HG02759 (cell line): ENCODE data around the gene ETV4.
A peak's percentile ranks its signal among the peaks of the same experiment; 100 is the strongest.

Experiments used
- ATAC-seq: cut with Tn5 transposase; IDR thresholded peaks from one replicate; pipeline ENCODE4 v1.9.1; 2021; ENCODE audit warnings: mild to moderate bottlenecking, moderate library complexity; ENCODE audit not compliant: unreplicated experiment

The ETV4 gene

DNA sequence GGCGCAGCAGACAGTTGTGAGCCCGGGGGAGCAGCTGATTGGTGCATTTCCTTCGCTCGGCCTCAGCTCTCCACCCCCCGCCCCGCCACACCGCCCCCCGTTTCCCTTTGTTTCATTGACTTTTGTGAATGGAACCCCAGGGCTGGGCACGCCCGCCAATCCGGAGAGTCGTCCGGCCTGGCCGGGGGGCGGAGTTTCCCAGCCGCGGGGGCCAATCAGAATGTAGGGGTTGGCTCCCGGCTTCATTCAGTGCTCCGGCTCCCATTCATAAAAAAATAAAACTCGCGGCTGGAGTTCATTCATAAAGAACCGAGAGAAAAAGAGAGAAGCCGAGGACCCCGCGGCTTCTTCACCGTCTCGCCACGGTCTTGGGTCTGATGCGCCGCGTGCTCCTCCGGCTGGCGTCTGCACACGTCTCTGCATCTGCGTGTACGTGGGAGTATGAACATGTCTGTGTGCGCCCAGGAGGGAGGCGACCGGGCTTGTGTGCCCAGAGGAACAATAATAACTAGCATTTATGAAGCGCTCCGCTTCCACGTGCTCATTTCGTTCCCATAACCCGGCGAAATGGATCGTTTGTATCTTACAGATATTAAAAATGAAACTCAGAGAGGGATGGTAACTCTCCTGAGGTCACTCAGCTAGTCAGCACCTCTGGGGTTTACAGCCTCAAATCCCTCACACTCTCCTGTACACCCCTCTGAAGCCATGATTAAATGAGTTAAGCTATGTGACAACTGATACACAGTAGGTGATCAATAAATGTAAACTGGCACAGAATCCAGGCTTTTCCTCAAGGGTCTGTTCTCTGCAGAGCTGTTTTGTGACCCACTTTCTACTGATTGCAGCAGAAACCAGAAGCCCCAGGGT, at the start of gene ETV4:
Gene ETV4, minus strand, starts transcription at position 22 of the 870 bp plus-strand sequence. CDS start 723 bp downstream, outside the sequence.
- ATAC-seq = peak; percentile 83

DNA sequence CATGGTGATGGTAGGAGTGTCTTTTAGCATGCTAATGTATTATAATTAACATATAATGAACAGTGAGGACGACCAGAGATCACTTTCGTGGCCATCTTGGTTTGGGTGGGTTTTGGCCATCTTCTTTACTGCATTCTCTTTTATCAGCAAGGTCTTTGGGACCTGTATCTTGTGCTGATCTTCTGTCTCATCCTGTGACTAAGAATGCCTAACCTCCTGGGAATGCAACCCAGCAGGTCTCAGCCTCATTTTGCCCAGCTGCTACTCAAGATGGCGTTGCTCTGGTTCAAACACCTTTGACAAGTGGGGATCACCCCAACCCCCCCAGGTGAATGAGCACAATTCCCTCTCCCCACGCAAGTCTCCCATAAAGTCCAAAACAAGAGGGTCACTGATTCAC, 49.3 kb upstream of the ETV4 start:
- no peak for ATAC-seq

DNA sequence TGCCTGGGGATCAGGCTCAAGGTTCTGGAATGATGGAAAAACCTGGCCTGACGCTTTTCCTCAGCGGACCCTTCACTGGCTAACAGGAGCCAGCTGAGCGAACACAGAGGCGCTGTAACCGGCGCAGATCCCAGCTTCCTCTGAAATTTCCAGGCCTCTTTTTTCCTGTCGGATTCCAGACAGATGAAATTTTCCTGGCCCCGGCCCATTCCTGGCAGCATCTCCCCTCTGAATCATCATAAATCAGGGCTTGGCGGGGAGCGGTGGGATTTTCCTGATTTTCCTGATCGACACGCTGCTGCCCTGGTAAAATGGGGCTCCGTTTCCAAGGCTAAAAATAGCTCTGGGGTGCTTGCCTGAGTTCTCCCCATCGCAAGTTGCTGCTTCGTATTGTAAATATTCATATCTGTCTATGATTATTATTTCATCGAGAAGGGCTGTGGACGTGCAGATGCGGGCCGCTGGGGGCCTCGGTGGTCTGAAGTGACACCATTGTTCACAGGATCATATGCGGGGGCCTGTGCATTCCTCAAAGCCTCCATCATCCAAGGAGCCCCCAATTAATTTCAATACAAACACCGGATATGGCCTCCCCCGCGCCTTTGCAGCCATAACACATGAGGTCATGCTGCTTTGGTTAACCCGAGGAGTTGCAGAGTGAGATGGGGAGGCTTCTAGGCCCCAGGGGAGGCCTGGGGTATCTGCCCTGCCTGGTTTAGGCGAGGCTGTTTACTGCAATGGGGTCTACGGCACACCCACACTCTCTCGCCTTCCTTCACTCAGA, 45.8 kb upstream of the ETV4 start:
- no peak for ATAC-seq

DNA sequence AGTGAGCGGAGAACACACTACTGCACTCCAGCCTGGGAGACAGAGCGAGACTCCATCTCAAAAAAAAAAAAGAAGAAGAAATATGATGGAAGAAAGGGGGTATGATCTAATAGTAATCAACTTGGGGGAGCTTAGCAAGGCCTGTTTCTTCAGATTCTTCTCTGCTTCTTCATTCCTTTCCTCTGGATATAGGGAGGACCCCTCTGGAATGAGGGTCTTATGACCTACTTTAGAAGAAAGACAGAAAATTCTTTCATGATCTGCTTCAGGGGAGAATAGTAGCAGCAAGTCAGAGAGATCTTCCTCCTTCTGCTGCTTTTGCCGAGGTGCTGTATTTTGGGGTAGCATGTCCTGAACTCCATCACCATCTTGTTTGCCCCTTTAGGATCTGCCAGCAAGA, 44.9 kb upstream of the ETV4 start:
- ATAC-seq = no peak

DNA sequence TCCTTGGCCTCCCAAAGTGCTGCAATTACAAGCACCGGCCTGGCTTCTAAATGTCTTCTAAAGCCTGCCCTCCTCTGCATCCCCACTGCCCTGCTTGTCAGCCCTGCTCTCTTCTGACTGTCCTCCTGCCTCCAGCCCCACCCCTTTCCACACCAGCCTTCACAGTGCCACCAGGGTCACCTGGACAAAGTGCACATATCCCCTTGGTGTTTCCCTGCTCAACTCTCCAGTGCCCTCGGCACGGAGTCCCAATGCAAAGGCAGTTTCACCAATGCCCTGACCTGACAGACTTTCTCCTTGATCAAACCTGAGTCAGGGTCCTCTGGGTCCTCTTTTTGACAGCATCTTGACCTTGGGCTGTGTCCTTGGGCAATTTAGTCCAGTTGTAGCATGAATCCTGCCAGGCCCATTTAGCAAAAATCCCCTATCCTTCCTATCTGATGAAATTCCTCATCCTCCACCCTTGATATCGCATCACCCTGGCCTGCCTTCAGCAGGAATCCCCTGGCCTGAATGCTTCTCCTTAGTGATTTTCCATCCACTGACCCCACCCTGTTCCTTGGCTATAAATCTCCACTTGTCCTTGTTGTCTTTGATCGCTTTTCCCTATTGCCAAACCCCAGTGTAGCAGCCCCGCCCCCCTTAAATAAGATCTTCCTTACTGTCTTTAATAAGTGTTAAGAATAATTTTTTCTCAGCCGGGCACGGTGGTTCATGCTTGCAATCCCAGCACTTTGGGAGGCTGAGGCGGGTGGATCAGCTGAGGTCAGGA, 42.7 kb upstream of the ETV4 start:
- no peak for ATAC-seq

DNA sequence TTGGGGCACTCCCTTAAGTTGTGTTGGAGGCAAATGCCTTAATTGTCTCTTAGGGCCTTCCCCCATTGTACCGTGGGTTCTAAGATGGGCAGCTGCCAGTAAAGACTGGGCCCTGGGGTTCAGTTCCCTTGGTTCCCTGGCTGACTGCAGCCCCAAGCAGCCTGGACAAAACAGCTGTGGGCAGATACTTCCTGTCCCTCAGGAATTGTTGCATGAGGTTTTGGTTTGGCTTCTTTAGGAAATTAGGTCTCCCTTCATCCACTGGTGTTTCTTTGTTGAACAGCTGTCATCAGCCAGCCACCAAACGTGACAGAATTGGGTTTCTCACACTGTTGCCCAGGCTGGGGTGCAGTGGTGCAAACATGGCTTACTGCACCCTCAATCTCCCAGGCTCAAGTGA, 42.0 kb upstream of the ETV4 start:
- ATAC-seq = no peak

DNA sequence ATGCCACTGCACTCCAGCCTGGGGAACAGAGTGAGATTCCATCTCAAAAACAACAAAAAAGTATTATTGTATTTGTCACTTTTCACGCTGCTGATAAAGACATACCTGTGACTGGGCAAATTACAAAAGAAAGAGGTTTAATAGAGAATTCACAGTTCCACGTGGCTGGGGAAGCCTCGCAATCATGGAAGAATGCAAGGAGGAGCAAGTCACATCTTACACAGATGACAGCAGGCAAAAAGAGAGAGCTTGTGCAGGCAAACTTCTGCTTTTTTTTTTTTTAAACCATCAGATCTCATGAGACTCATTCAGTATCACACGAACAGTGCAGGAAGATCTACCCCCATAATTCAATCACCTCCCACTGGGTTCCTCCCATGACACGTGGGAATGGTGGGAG, 41.5 kb upstream of the ETV4 start:
- no peak for ATAC-seq

DNA sequence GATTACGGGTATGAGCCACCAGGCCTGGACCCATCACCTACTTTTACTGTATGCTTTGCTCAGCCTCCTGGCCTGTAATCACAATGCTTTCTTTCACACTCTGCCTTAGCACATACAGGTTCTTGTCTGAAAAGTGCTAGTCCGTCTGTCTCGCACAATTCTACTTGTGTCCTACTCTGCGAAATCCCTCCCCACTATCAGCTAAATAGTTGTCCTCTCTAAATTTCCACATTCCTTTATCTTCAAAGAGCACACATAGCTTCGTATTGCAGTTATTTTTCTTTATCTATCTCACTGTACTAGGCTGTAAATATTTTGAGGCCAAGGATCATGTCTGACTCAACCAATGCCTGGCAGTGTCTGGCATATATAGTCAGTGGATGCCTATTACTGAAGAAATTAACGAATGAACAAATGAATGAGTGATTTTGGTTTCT, 38.5 kb upstream of the ETV4 start:
- ATAC-seq = no peak

DNA sequence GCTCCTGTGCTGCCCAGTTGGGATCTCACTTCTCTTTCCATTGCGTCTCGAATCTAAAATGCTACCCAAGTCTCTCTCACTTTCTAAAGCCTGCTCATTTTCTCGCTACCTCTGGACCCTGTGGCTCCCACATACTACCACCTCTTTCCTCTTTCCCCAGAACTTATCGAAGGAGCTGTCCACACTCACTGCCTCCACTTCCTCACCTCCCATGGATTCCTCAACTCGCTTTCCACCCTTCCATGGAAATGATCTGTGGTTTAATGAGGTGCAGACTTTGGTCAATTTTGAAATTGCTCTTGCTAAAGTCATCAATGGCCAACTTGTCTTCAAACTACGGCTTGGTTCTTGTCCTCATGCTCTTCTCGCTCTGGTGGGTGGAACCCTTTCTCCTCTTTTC, 37.2 kb upstream of the ETV4 start:
- ATAC-seq = no peak

DNA sequence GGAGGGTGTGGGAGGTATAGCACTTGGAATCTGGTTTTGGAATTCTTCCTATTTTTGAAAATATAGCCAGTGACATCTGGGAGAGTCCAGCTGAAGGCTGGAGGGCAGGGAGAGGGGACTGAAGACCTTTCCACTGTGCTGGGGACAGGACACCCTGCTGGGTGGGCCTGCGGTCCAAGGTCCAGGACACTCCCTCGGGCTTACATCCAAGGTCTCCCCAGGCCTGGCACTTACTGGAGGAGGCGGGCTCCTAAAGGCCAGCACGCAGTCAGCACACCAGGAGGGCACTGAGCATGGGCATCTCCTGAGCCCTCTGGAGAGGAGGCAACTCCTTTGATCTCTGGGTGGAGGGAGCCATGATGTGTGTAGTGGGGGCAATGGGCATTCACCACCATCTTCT, 35.5 kb upstream of the ETV4 start:
- ATAC-seq = no peak

DNA sequence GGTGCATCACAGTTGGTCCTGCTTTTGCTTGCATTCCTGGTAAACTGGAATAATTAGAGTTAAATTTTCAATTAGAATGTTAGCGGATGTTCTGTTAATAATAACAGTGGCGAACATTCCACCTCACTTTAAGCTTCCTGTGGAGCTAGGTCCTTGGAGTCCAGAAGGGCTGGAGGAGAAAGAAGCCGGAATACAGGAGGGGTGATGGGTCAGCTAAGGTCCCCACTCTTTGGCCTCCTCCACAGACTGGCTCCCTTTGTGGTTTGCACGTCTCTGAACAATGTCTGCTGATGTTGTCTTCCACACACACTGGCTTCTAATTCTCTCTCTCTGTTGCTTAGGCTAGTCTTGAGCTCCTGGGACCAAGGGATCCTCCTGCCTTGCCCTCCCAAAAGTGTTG, 35.0 kb upstream of the ETV4 start:
- ATAC-seq = no peak

DNA sequence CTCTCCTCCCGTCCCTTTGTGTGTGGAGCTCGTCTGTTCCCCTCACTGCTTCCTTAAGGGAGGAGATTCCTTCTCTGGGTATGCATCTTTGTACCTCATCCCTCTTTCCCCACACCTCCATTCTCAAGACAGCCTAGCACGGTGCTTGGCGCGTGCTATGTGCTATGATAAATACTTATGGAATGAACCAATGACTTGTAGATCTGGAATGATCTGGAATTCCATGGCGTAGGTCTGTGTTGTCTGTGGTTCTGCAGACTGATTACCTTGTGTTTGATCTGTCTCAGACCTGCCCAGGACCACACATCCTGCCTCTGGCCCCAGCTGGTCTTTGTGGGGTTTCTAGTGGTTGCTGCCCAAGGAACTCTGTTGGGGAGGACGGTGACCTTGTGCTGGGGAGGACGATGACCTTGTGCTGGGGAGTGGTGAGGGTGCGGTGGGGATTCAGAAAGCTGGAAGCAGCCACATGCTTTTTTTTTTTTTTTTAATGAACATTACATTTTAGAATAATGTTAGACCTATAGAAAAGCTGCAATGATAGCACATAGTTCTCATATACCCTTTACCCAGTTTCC, 33.5 kb upstream of the ETV4 start:
- no peak for ATAC-seq

DNA sequence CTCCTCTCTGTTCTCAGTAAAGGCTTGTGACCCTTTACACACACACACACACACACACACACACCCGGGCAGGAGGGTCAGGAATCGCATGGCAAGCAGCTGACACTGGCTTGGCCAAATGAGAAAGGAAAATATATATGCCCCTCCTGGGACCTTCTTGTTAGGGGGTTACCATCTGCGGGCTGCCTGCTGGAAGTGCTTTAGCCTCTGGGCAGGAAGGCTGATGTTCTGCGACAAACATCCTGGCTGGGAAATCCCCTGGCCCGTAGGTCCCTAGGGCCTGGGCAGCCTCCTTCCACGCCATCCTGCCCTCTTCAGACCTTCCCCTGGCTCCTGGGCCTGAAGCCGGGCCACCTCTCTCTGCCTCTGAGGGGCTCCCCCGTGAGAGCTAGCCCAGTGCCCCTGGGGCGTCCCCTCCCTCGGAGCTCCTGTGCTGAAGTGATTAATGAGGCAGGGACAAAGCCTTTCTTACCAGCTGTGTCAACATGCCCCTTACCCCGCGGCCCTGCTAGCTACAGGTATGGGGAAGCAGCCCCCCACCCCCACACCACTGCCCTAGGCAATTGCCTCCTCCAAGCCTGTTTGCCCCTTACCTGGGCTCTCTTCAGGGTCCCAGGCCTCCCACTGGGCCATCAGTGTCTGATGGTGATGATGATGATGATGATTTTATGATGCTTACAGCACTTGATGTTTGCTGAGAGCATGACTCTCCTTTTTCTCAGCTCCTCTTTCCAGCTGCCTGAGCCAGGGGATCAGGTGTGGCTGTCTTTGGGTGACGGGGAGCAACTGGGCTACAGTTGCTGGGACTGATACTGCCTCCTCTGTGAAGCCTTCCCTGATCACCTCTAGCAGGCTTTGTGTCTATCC, 32.8 kb upstream of the ETV4 start:
- peak; percentile 73 for ATAC-seq

DNA sequence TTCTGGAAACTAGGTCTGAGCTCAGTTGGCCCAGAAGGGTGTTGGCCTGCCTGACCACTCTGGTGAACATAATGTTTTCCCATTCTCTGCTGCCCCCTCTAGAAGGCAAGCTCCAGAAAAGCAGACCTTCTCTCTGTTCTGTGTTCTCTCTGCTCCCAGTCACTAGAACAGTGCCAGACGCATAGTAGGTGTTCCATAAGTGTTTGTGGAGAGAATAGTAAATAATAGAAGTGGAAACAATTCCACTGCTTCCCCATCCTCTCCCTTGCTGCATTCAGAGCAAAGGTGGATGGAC, 32.2 kb upstream of the ETV4 start:
- no peak for ATAC-seq

DNA sequence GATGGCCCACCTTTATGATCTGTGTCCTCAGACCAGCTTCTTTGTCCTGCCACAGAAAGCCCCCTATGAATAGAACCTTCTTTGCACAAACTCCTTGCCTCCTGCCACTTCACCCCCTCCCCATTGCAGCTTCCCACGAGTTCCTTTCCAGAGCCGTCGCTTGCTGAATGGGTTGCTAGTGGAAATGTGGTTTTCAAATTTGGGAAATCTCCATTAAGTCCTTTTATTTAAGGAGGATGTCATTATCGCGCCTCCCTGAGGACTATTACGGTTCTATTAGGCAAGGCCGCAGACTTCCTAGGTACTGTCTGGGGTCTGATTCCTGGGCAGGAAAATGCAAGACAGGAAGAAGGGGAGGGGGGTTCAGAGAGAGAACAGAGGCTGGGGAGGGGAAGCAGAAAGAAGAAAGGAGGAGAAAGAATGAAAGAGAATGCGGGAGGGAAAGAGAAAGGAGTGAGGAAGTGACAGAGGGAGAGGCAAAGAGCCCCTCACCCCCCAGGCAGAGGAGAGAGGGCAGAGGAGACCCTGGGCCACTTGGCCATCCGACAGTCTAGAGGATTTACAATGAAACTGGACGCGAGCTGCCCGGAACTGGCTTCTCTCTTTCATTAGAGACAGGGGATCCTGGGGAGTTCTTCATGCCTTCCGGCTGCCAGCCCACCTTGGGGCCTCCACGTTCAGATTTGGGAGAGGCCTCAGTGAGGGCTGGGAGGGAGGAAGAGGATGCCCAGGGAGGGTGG, 31.7 kb upstream of the ETV4 start:
- ATAC-seq = no peak

DNA sequence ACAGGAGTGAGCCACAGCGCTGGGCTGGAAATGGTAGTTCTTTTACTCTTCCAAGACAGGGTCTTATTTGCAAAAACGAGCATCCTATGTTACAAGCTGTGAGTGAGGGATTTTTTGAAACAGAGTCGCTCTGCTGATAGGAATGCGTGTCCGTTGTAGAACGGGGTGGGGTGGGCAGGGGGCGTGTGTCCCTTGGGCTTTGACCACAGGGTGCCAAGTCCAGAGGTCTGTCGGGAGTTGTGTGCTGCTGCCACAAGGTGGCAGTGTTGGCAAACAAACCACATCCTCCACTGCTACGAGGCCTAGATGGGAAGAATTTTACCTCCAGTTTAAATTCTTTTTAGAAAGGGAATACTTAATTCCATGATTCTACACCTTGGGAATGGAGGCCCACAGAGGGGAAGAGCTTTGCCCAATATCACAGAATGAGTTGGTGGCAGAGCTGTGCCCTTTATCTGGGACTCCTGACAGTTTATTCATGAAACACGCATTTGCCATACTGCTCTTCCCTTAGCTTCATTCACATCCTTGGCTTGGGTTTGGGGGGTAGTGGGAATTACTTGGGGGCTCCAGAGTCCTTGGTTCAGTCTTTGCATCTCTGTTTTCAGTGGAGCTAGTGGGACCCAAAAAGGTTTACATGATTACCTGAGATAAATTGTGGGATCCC, 30.6 kb upstream of the ETV4 start:
- no peak for ATAC-seq

DNA sequence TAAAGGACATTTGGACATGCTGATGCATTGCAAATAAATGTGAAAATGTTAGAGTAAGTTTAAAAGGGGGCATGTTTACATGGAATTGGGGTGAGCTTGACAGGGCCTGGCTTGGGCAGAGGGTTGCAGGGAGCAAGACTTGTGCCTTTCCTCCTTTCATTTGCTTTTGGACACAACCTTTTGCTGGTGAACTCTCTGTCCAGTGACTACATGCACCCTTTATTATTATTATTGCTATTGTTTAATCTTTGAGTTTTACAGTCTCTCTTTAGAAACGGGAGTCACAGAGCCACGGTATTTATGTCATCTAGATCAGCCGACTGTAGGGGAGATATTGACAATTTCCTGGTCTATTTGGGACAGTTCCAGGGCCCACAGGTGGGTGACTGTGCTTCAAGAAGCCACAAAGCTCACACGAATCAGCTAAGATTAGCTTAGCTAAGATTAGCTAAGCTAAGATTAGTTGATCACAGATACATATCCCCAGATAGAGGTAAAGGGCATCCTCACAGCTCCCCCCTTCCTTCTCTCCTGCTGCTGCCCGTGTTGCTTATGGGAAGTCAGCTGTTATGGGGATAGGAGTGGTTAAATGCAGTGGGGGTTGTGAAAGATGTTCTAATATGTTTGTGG, 28.9 kb upstream of the ETV4 start:
- no peak for ATAC-seq

DNA sequence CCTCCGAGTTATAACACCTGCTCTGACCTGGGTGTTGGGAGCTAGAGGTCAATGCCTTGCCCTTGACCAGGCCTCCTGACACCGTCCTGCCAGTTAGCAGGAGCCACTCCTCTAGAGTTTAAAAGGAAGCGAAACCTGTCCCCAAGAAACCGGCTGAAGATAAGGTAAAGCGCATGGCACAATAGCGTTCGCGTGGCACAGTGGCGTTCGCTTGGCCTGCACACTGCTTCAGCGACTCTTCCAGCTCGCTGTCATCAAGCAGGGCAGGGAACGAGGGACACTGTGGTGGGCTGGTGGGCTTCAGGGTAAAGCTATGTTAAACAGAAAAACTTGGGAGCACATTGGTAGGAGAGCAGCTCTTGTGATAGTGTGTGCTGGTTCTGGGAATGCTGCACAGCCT, 28.2 kb upstream of the ETV4 start:
- no peak for ATAC-seq
